ENCODE measurements around the gene MAD1L1.

MAD1L1 gene

DNA sequence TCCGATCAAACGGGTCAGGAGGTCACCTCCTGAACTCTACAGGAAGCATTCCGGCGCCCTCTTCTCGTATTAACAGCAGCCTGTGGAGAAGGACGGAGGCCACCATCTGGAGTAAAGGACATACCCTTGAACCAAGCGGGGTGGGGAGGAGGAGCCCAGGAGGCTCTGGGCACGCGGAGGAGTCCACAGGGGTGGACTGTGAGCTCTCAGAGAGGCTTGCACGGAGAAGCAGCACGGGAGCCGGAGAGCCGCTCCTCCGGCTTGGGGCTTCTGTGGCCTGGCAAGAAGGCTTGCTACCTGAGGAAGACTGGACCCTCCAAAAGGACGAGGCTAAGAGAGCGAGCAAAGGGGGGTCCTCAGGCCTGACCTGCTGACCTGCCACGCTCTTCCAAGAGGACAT, 77.9 kb downstream of the MAD1L1 start:
- CTCF ChIA-PET, result no interaction called here
- no peak overlapping the region for H3K27ac ChIP-seq
- POLR2A ChIA-PET (ENCODE audit: low non-redundant PET), result no interaction called here
- DNase-seq (ENCODE audit: low spot score), result no peak
- TF ChIP-seq, protein P1, sequence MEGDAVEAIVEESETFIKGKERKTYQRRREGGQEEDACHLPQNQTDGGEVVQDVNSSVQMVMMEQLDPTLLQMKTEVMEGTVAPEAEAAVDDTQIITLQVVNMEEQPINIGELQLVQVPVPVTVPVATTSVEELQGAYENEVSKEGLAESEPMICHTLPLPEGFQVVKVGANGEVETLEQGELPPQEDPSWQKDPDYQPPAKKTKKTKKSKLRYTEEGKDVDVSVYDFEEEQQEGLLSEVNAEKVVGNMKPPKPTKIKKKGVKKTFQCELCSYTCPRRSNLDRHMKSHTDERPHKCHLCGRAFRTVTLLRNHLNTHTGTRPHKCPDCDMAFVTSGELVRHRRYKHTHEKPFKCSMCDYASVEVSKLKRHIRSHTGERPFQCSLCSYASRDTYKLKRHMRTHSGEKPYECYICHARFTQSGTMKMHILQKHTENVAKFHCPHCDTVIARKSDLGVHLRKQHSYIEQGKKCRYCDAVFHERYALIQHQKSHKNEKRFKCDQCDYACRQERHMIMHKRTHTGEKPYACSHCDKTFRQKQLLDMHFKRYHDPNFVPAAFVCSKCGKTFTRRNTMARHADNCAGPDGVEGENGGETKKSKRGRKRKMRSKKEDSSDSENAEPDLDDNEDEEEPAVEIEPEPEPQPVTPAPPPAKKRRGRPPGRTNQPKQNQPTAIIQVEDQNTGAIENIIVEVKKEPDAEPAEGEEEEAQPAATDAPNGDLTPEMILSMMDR (conservative IDR thresholded peaks at IDR 0.05; ENCODE audit: low read depth), result no peak

DNA sequence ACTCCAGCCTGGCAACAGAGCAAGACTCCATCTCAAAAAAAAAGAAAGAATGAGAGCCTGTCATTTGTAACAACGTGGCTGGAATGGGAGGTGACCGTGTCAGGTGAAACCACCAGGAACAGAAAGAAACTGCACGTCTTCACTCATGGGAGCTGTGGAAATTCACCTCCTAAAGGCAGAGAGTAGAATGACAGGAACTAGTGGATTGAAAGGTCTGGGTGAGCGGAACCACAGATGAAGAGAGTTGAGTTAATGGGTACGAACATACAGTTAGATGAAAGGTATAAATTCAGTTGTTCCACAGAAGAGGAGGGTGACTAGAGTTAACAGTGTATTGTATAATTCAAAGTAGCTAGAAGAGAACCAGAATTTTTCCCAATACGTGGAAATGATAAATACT, 78.6 kb downstream of the MAD1L1 start:
- CTCF ChIA-PET, result interaction anchor here (0.7 kb wide), 1 partner anchor 50 kb away, joined by 3 read pairs; no protein-coding TSS in a partner anchor
- H3K27ac ChIP-seq, result no peak overlapping the region
- DNase-seq (ENCODE audit: low spot score), result no peak
- TF ChIP-seq, protein P1 (conservative IDR thresholded peaks at IDR 0.05; ENCODE audit: low read depth), result no peak
- POLR2A ChIA-PET (ENCODE audit: low non-redundant PET), result no interaction called here

DNA sequence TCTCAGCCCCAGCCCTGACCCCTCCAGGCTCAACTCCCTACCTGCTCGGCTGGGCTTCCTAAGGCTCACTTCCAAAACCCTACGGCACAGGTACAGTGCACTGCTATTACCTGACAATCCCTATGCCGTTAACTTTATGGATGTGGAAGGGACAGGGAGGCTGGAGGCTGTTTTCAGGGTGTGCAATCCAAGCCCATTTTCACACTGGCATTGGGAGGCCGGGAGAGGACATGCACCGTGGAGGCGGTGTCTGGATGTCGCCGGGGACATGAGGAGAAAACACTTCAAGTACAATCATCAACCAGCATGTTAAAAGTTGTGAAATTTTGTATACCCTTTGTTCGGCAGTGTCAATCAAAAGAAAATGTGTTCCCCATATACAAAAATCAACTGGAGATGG, 80.1 kb downstream of the MAD1L1 start:
- no peak for DNase-seq (ENCODE audit: low spot score)
- TF ChIP-seq, protein P1 (conservative IDR thresholded peaks at IDR 0.05; ENCODE audit: low read depth), result no peak

DNA sequence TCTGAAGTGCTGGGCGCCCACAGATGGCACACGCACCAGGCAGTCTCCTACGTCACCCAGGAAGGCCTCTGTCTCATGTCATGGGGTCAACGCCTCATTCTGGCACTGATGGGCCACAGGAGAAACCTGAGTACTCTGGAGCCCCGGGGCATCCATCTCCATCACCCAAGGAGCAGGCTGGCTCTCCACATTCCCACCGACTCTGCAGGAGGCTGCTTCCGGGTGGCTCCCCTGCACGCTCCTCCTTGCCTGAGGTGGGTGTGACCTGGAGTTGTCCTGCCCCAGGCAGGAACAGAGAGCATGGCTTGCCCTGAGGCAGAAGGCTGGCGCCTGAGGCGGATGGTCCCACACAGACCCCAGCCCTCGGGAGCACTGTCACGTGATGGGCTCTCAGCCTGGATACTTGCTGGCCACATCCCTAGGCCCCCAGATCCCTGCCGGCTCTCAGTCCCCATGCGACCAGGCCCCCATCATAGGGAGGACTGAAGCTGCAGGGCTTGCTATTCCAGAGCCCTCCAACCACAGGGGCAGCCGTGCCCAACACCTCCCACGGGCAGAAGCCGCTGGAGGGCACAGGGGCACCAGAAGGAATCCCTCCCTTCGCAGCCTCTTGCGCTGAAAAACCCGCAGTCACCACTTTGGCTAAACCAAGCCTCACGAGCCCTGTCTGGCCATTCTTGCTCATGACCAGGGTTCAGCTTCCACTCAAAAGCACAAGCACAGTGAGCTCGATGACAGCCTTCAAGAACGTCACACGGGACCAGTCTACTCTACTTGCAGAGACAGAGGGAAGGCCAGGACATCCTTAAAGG, 80.7 kb downstream of the MAD1L1 start:
- DNase-seq (ENCODE audit: low spot score), result no peak
- ChIA-PET CTCF (interaction anchor here (0.5 to 0.7 kb wide), 3 partner anchors 34 to 74 kb away, joined by 3 to 5 read pairs (median 4); no protein-coding TSS in a partner anchor), POLR2A (ENCODE audit: low non-redundant PET) (no interaction called here)
- TF ChIP-seq, protein P1 (conservative IDR thresholded peaks at IDR 0.05; ENCODE audit: low read depth), result no peak
- H3K27ac ChIP-seq, result no peak overlapping the region

More for the DNA sequence above, 80.1 kb downstream of the MAD1L1 start:
- ChIA-PET POLR2A (ENCODE audit: low non-redundant PET) (no interaction called here), CTCF (interaction anchor here (0.5 to 0.6 kb wide), 2 partner anchors 35 to 55 kb away, joined by 4 to 5 read pairs; no protein-coding TSS in a partner anchor)
- H3K27ac ChIP-seq, result no peak overlapping the region

DNA sequence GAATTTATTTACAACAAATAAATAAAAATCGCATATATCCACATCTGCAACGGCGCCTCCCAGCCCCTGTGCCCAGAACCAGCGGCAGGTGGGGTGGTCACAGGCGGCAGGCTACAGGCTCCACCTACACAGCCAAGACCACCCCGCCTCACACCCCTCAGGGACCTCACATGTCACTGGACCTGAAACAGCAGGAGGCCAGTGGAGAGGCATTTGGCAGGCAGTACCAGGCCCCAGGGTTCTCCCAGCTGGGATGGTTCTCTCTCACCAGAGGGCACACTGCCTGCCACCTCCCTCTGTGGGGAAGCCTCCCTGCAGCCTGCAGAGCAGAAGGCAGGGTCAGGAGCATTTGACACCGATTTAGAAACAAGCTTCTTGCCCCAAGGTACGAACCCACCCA, 81.5 kb downstream of the MAD1L1 start:
- TF ChIP-seq, protein P1 (conservative IDR thresholded peaks at IDR 0.05; ENCODE audit: low read depth), result no peak
- ChIA-PET POLR2A (ENCODE audit: low non-redundant PET) (no interaction called here), CTCF (interaction anchor here (0.7 kb wide), 1 partner anchor 74 kb away, joined by 3 read pairs; no protein-coding TSS in a partner anchor)
- DNase-seq (ENCODE audit: low spot score), result no peak
- no peak overlapping the region for H3K27ac ChIP-seq

DNA sequence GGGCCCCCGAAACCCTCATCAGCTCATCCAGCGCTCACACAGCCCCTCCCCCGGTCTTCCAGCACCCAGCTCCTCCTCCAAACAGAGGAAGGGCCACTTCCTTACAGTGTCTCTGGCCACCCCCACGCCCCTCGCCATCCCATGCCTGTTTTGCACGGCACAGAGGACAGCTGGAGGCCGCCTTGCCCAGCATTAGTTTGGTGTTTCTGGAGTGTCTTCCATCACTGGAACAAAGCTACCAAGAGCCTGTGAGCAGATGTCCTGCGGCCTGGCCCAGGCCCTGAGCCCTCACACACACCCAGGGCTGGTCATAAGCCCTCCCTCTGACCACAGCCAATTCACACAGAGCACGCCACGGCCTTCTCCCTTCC, 82.3 kb downstream of the MAD1L1 start:
- CTCF ChIA-PET, result no interaction called here
- no peak for DNase-seq (ENCODE audit: low spot score)
- H3K27ac ChIP-seq, result 0 out of 2 replicates have a peak overlapping the region, but pooled peaks have one; percentile 0
- TF ChIP-seq, protein P1 (conservative IDR thresholded peaks at IDR 0.05; ENCODE audit: low read depth), result no peak
- POLR2A ChIA-PET (ENCODE audit: low non-redundant PET), result no interaction called here

All from RWPE1 (cell line).